ENCODE results near the gene TMBIM4.

Gene TMBIM4

DNA sequence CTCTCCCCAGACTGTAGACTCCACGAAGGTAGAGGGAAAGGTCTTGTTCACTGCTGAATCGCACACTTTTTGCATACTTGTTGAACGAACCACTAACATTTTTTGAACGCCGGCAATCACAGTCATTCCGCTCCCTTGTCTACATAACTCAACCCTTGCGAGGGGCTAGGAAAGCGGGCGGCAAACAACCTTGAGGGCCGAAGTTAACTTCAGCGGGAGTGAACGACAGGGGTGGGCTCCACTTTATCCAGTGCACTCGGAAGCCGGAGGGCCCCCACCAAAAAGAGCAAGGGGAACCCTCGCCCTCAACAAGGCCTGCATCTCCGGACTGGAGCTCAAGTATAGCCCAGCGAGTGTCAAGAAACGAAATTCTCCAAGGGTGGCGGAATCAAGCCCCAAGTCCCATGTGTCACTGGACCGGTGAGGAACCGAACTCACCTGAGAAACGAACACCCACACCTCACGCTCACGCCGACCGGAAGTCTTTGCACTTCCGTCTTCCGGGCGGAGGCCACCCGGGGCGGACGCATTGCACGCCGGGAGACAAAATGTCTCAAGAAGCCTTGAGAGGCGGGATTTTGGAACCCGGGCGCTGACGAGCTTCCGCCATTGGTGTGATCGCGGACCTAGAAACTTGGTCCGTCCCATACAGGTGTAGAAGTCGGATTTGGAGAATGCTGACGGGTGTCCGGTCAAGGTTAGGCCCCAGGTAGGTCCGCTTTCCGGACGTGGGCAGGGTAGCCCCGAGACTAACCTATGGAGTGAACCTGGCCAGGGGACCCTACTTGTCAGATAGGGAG lies 39.3 kb downstream of the TMBIM4 start, which contains the start of gene LLPH (continued):
- TF ChIP-seq SCRT1 (tag by site-specific recombination; IDR thresholded peaks at IDR 0.05; ENCODE audit: borderline replicate concordance) (peak; percentile 12; the same call in 1 of the 2 replicates), ZNF48 (tag by site-specific recombination; IDR thresholded peaks at IDR 0.05) (no peak), KLF16 (tag by site-specific recombination; IDR thresholded peaks at IDR 0.05) (no peak), ZNF184 (tag by site-specific recombination; IDR thresholded peaks at IDR 0.05) (no peak), ZNF548 (tag by site-specific recombination; IDR thresholded peaks at IDR 0.05) (no peak), PRDM1 (tag by site-specific recombination; IDR thresholded peaks at IDR 0.05) (no peak), ZNF155 (tag by site-specific recombination; IDR thresholded peaks at IDR 0.05) (no peak), RBAK (tag by site-specific recombination; IDR thresholded peaks at IDR 0.05) (no peak), ZNF529 (tag by site-specific recombination; IDR thresholded peaks at IDR 0.05; ENCODE audit: insufficient replicate concordance) (no peak), ZNF248 (tag by site-specific recombination; IDR thresholded peaks at IDR 0.05) (no peak), ZNF654 (tag by site-specific recombination; IDR thresholded peaks at IDR 0.05; ENCODE audit: low read depth) (no peak), ZNF830 (tag by site-specific recombination; IDR thresholded peaks at IDR 0.05; ENCODE audit: low read depth) (no peak), ZNF621 (tag by site-specific recombination; IDR thresholded peaks at IDR 0.05) (no peak), ZNF121 (tag by site-specific recombination; IDR thresholded peaks at IDR 0.05) (peak; percentile 95), ZBTB48 (tag by site-specific recombination; IDR thresholded peaks at IDR 0.05) (0 out of 2 replicates have a peak, but pooled peaks have one; percentile 27)
- TF ChIP-seq, protein P1, sequence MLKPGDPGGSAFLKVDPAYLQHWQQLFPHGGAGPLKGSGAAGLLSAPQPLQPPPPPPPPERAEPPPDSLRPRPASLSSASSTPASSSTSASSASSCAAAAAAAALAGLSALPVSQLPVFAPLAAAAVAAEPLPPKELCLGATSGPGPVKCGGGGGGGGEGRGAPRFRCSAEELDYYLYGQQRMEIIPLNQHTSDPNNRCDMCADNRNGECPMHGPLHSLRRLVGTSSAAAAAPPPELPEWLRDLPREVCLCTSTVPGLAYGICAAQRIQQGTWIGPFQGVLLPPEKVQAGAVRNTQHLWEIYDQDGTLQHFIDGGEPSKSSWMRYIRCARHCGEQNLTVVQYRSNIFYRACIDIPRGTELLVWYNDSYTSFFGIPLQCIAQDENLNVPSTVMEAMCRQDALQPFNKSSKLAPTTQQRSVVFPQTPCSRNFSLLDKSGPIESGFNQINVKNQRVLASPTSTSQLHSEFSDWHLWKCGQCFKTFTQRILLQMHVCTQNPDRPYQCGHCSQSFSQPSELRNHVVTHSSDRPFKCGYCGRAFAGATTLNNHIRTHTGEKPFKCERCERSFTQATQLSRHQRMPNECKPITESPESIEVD (tag by site-specific recombination; IDR thresholded peaks at IDR 0.05): no peak
- TF ChIP-seq, protein P2, sequence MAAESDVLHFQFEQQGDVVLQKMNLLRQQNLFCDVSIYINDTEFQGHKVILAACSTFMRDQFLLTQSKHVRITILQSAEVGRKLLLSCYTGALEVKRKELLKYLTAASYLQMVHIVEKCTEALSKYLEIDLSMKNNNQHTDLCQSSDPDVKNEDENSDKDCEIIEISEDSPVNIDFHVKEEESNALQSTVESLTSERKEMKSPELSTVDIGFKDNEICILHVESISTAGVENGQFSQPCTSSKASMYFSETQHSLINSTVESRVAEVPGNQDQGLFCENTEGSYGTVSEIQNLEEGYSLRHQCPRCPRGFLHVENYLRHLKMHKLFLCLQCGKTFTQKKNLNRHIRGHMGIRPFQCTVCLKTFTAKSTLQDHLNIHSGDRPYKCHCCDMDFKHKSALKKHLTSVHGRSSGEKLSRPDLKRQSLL (tag by site-specific recombination; IDR thresholded peaks at IDR 0.05): 0 out of 2 replicates have a peak, but pooled peaks have one; percentile 32
- TF ChIP-seq, protein P3, sequence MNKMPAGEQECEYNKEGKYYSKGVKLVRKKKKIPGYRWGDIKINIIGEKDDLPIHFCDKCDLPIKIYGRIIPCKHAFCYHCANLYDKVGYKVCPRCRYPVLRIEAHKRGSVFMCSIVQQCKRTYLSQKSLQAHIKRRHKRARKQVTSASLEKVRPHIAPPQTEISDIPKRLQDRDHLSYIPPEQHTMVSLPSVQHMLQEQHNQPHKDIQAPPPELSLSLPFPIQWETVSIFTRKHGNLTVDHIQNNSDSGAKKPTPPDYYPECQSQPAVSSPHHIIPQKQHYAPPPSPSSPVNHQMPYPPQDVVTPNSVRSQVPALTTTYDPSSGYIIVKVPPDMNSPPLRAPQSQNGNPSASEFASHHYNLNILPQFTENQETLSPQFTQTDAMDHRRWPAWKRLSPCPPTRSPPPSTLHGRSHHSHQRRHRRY (tag by site-specific recombination; IDR thresholded peaks at IDR 0.05): no peak

DNA sequence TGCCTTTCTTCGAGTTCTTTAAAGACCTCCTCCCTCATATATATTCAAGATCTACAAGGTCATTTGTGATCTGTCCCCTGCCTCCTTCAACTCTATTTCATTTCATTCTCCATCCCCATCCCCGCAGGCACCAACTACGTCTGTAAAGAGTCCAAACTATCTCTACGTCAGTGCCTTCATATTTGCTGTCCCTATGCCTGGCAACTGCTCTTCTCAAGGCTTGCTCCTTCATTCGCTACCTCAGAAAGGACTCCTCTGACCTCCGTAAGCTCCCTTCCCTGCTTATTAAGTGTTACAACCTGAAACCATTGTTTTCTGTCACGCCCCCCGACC lies 39.9 kb downstream of the TMBIM4 start:
- Histone ChIP-seq H3K4me3 (ENCODE audit: low read depth, low read length) (peak overlapping the region; percentile 99), H3K9me3 (ENCODE audit: control insufficient read depth, insufficient read depth, low read depth, low read length) (no peaks in the 10 kb centered on the region), H3K27ac (ENCODE audit: extremely low read depth, low read depth, low read length) (peak overlapping the region; percentile 6; the same call in 1 of the 2 replicates), H3K36me3 (ENCODE audit: control insufficient read depth in 2 of 2, insufficient read depth in 1 of 2, low read length in 2 of 2) (peaks cover 38 to 46% of the 10 kb centered on the region in 2 experiments), H3K4me1 (ENCODE audit: control insufficient read depth, insufficient read depth, low read length) (no peaks in the 10 kb centered on the region)
- POLR2A ChIA-PET: no interaction called here
- TF ChIP-seq ZFP37 (tag by site-specific recombination; IDR thresholded peaks at IDR 0.05) (no peak), HOXA7 (CRISPR knock-in tag; IDR thresholded peaks at IDR 0.05; ENCODE audit: borderline replicate concordance) (no peak), ZNF114 (tag by site-specific recombination; IDR thresholded peaks at IDR 0.05) (no peak), RBAK (tag by site-specific recombination; IDR thresholded peaks at IDR 0.05) (no peak)
- TF ChIP-seq, protein P3 (tag by site-specific recombination; IDR thresholded peaks at IDR 0.05): no peak
- TF ChIP-seq, protein P4, sequence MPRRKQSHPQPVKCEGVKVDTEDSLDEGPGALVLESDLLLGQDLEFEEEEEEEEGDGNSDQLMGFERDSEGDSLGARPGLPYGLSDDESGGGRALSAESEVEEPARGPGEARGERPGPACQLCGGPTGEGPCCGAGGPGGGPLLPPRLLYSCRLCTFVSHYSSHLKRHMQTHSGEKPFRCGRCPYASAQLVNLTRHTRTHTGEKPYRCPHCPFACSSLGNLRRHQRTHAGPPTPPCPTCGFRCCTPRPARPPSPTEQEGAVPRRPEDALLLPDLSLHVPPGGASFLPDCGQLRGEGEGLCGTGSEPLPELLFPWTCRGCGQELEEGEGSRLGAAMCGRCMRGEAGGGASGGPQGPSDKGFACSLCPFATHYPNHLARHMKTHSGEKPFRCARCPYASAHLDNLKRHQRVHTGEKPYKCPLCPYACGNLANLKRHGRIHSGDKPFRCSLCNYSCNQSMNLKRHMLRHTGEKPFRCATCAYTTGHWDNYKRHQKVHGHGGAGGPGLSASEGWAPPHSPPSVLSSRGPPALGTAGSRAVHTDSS (tag by site-specific recombination; IDR thresholded peaks at IDR 0.05): no peak
- CTCF ChIA-PET: interaction anchor here (1.0 to 2.8 kb wide), 2 partner anchors 22 to 141 kb away, joined by 3 to 12 read pairs; no protein-coding TSS in a partner anchor
